G401 (cell line): ENCODE results near the gene TCF4. TPM values are rescaled to one million over a fixed set of nuclear protein-coding genes. Genes with fewer than 3 reads are reported as not detected.
A peak's percentile ranks its signal among the peaks of the same experiment; 100 is the strongest.

ENCODE experiments used
- DNase-seq: peaks from one replicate; pipeline ENCODE4 v3.0.0-alpha.2; 2015; ENCODE audit warnings: low spot score
- in situ Hi-C: cut with HindIII; loops from 2 replicates; pipeline ENCODE4 v1.10.0; 2016; ENCODE audit warnings: low sequenced_read_pairs, mixed read lengths
- total RNA-seq: library from RNA; depleted of rRNA; stranded (reverse); fragments of >200 nt; shearing (Covaris generic); gene quantifications from 2 replicates; pipeline ENCODE4 v1.2.3, GENCODE V29; 2014; rRNA removed

The TCF4 gene
- 1.8 and 6.8 TPM in 2 replicates for total RNA-seq

DNA sequence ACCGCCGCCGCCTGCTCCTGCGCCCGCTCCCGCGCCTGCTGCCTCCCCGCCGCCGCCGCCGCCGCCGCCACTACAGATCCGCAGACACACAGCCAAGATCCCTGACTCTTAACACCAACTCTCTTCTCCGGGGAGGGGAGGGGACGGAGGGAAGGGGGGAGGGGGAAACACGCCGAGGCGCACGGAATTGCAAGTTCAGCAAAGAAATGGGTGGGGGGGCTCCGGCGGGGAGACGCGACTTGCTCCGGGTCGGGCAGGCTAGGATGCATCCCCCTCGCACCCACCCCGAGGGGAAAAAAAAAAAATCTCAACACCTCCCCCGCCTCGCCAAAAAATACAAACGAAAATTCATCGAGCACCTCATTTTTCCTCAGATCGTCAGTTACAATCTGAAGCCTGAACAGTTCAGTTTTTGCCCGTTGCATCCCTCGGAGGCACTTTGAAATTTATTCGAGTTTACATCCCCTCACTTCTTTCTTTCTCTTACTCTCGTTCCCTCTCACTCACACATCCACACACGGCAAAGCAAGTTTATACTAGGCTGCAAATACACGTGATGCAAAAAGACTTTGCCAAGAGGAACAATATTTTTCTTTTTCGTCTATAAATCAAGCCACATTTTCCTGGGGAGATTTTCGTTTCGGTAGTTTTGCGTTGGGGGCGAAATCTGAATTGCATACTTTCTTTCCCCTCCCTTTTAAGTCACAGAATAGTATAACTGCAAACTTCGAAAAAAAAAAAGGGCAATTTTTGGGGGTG lies at the start of gene TCF4:
TCF4 (minus strand) TSS at position 82 of the 759 bp plus-strand sequence. CDS start 1,076 bp downstream, outside the sequence.
- peak; percentile 71 for DNase-seq
- in situ Hi-C loops = no loop called here

DNA sequence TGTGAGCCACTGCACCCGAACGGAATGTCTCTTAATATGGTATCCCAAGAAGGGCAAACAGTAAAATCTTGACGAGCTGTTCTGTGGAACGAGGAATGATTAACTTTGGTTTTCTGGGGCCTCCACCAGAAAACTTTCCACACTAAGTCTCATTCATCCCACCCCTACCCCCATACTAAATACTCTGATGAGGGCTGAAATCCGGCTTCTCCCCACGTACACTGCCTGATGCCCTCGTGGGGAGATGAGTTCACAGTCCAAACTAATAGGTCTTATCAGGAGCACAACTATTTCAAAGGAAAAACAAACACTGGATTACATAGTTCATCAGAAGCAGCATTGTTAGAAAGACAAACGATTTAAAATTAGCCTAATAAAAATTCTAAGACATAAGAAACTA lies 49.2 kb upstream of the TCF4 start:
- in situ Hi-C loops = no loop called here
- DNase-seq = no peak

DNA sequence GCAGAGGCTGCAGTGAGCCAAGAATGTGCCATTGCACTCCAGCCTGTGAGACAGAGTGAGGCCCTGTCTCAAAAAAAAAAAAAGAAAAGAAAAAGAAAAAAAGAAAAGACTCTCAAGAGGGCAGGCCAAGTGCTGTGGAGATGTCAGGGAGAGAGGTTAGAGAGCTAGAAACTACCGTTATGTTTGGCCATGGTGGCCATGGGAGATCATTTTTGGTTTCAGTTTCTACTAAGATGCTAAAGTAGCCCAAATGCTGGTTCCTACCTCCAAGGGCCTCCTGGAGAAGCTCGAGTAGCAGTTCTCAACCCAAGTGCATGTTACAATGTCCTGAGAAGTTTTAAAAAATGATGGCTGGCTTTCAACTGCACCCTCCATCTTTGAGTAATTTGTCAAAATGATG lies 47.4 kb upstream of the TCF4 start:
- in situ Hi-C loops = no loop called here

DNA sequence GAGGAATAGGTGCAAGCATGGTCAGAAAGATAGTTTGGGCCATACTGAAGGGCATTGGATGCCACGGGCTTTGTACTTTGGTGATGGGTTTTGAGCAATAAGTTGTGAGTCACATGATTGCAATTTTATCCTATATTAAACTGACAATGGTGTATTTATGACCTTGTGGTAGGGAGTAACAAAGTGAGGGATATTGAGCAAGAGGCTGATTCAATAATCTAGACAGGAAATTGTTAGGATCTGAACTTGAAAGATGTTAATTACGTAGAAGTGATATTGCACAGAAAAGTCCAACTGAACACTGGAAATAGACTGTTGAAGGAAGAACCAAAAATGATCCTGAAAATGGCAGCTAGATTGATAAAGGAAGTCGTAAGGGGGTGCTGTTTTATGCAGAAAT lies 46.6 kb upstream of the TCF4 start:
- in situ Hi-C loops = no loop called here
- no peak for DNase-seq

More for the DNA sequence above, 47.4 kb upstream of the TCF4 start:
- no peak for DNase-seq

DNA sequence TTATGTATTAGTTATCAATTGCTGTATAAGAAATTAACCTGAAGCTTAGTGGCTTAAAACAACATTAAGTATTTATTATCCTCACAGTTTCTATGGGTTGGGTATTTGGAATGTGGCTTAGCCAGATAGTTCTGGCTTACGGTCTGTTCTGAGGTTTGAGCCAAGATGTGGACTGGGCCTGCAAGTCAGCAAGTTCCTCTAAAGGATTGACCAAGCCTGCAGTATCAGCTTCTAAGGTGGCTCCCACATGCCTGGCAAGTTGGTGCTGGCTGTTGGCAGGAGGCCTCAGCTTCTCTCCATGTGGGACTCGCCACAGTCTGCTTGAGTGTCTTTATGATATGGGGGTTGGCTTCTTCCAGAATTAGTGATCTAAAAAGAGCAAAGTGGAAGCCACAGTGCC lies 45.0 kb upstream of the TCF4 start:
- DNase-seq = no peak
- in situ Hi-C loops = no loop called here

DNA sequence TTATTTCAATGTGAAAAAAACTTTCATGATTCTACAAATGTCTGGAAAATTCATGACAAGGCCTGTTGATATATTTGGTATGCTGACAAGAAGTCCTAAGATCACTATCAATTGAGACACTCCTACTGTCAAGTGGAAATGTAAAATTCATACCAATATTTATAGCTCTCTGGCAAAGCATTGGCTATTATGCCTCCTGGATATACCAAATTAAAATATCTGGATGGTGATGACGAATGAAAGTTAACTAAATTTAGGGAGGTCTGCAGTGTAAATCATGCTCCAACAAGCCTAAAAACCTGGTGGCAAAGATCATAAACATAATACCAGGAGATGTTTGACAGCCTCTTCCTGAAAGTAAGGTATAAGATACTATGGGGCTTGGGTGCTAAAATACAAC lies 41.1 kb upstream of the TCF4 start:
- in situ Hi-C loops = no loop called here
- DNase-seq = no peak

DNA sequence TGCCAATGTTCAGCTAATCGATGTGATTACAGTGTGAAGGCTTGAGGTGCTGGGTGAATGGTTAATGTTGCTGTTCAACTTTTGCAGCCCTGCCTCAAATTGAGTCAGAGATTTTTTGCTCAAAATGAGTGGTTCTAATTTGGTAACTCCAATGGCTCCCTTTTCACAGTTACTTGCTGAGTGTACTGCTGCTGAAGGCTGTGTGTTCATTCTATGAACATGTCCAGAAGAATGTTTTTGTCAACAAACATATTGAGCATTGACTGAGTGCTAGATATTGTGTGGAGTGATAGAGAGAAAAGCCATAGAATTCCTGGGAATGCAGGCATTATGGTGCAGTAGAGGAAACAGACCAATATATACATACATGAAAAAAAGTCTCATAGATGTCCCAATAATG lies 39.0 kb upstream of the TCF4 start:
- DNase-seq = no peak
- in situ Hi-C loops = no loop called here

DNA sequence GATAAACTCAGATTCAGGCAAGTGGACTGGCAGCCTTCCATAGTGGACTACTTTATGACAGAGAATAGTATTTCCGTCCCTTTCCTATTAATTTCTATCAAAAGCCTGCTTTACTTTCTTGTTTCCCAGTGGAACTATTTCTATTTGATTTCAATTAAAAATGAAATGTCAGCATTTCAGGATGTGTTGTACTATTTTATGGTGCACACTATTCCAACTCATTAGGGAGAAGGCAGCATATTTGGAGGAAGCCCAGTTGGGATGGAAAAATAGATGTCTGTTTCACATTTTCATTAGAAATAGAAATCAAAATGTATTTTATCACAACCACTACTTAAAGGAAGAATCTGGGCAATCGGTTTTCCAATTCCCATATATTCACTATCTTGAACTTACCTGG lies 37.9 kb upstream of the TCF4 start:
- DNase-seq = no peak
- in situ Hi-C loops = no loop called here

DNA sequence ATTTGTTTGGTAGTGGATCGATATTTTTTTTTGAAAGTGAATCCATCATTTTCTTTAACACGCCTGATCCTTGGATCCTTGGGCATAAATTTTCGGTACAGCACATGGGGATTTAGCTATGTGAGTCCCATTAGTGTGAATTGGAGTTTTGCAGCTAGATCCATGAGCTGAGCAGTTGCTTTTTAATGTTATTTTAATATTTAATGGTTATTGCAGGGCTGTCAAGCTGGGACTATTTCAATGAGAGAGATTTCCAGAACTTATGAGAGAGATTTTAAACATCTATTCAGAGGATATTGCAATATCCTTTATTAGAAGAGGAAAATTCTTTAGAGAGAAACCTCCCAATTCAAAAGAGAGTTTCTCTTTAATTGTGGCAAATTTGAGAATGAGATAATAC lies 35.6 kb upstream of the TCF4 start:
- in situ Hi-C loops = no loop called here
- DNase-seq = no peak

DNA sequence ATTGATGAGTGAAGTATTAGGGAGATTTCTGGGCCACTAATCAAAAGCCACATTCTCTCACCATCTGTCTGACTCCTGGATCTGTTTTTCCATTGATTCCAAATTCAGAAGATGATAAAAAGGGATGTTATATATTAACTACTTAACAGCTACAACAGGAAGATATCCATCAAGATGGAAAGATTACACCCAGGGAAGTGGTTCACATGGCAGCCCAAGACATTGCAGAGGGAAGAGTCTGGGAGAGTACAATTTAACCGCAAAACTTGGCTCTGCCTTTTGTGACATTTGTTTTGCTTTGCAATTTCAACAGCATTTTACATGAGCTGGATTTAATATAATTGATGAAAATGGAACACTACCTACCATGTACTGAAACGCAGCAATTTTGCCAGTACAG lies 22.5 kb upstream of the TCF4 start:
- DNase-seq = no peak
- in situ Hi-C loops = no loop called here

DNA sequence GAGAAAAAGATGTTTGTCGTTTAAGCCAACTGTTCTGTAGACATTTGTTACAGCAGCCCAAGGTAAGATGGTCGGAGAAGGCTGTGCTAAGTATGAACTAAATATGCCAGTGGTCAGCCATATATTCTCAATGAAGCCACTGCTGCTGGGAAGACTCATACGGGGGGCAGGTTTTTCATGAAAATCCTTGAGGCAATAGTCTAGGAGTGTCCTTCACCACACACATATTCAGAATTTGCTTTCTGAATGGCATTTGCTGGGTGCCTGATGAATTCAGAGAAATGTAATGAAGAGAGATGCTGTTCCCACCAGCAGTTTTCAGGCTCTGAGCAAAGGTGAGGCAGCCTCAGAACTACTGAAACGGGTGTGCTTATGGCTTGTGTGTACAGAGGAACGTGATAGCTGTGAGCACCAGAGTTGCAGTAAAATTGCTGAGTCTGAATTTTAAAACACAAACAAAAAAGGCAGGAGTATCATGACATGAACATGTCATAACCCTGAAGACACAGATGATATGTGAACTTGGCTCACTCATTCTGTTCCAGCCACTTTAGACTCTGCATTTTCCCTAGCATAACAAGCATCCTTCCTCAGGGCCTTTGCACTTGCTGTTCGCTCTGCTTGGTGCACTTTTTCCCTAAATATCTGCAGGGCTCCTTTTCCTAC lies 21.3 kb upstream of the TCF4 start:
- in situ Hi-C loops = no loop called here
- DNase-seq = no peak

DNA sequence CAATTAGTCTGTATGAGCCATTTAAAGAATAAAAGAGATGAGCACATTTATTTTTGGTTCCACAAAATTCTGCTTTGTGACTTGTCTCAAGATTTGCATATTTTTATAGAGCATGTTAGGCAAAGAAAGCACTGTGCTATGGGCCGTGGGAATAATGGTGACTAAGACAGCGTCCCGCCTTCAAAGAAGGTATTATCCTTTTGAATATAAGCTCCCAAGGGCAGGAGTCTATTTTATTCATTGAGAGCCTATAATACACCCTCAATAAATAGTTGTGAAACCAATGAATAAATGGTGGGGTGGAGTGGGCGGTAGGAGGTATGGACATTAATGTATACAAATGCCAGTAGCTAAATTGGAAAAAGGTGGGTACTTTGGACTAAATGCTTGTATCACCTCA lies 20.5 kb upstream of the TCF4 start:
- in situ Hi-C loops = no loop called here
- no peak for DNase-seq

DNA sequence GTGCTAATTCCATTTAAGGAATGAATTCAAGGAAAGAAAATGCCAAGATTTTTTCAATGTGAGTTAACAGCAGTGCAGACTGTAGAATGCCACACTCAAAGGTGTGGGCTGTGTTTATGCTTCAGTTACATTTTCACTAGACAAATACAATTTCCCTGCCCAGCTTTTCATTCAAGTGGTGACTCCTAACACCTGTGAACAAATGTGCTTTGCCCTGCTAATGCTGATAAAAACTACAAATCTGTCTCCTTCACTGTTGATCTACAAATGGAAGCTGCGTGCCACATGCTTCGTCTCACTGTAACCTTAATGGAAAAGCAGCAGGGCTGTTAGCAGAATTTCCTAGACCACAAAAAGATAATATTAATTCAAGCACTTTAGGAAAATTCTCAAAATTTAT lies 19.8 kb upstream of the TCF4 start:
- in situ Hi-C loops = no loop called here
- DNase-seq = no peak

DNA sequence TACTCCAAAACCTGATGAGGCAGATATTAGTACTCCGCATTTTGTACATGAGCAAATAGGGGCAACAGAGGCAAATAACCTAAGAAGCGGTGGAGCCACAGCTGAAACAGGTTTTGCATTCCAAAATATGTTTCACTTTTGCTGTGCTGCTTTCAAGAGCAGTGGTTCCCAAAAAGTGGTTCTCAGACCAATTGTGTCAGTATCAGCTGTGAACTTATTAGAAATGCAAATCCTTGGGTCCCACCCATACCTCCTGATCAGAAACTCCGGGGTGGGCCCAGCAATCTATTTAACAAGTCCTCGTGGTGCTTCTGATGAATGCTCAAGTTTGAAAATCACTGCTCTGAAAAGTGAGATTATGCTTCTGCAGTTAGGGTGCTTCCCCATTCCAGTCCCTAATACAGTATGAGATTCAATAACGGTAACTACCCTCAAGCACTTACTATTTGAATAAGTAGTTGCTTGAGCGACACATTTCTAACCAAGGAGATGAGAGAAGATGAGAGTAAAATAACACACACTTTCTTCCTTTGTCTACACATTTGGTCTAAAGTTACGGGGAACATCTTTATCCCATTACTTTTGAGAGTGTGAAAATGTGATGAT lies 17.8 kb upstream of the TCF4 start:
- no peak for DNase-seq
- in situ Hi-C loops = no loop called here

DNA sequence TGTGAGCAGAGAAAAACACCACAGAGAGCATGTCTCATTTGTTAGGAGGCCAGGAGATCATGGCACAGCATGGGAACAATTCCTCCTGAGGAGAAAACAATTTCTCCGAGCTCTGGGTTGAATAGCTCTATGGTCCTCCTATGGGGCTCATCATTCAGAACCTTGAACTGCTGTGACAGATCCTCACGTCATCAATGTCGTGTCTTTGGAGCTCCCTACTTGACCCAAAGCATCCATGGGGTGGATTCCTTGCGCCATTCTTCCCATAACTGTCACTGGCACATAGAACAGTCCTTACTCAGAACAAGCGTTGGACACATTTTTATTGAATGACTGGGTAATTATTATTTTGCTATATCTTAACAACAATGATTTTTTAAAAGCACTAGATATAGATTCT lies 15.8 kb upstream of the TCF4 start:
- in situ Hi-C loops = no loop called here
- no peak for DNase-seq

DNA sequence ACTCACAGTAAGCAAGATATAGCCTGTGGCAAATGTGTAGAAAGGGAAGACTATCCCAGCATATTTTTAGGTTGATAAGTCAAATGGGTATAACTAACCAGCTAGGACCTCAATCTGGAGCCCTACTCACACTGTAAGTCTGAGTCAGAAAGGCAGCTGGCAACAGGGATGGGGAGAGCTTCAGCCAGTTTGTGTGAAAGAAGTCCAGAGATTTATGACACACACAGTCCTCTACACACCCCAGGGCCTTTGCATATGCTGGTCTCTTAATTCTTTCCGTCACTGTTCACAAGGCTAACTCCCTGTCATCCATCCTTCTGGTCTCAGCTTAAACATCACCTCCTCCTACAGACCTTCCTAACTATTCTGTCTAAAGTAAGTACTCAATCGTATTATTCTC lies 5.9 kb upstream of the TCF4 start:
- in situ Hi-C loops = no loop called here
- DNase-seq = no peak

DNA sequence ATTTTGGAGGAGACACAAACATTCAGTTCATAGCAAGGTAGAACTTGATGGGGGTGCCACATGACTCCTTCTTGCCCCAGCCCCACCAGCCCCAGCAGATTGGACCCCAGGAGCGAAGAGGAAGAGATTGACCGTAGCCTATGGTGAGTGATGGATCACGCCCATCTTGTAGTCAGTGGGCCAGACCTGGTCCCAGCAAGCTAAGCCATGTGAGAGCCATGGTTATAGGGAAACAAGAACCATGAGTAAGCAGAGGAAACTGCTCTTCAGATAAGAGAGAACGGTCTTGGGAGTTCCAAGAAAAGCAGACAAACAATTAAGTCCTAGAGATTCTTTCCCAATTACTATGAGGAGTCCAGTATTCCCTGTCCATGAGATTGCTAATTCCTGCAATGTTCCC lies 4.6 kb upstream of the TCF4 start:
- in situ Hi-C loops = no loop called here
- no peak for DNase-seq

DNA sequence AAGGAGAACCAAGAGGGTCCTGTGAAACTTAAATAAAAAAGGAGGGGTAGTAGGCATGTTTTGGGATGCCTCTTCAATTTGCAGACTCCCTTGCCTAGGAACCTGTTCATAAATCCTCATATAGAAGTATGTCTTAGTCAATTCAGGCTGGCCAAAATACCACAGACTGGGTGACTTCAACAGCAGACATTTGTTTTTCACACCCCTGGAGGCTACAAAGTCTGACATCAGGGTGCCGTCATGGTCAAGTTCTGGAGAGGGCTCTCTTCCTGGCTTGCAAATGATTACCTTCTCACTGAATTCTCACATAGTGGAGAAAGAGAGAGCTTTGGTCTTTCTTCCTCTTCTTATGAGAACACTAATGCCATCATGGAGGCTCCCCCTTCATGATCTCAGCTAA lies 4.1 kb upstream of the TCF4 start:
- in situ Hi-C loops = no loop called here

DNA sequence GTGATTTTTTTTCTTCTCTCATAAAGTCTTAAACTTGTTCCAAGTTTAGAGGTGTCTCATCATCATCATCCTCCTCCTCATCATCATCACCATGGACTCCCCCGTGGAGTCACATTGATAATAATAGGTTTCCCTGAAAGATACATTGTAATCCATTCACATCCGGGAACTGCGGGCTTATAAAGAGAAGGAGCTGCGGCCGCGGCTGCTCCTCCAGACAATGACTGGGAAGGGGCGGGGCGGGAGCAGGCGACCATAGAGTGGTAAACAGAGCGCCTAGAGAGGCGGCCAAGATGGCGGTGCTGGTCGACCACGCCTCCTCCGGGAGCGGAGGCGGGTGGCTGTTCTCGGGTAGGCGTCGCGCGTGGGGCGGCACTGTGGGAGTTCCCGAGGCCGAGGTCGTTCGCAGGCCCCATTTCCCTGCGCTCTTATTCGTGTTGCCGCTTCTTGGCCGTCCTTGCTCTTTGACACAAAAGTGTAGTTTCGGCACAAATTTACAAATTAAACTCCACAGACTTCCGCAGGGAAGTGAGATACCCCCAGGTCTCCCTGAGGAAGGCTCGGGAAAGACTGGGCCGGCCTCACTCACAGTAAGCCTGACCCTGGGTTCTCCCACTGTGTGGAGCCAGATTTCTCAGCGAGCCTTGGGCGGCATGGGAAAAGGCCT lies 1.8 kb upstream of the TCF4 start:
- peak; percentile 94 for DNase-seq
- in situ Hi-C loops = no loop called here

More for the DNA sequence above, 4.1 kb upstream of the TCF4 start:
- no peak for DNase-seq
